HEK293 (cell line): ENCODE data around the gene NFATC2IP.

Experiments
- IKZF3 ChIP-seq: fragments of 450-650 bp; IDR thresholded peaks from 2 replicates; pipeline ENCODE4 v1.5.0; 2018; ENCODE audit warnings: missing biosample characterization, mild to moderate bottlenecking, missing genetic modification characterization, moderate library complexity
- KLF16 ChIP-seq: fragments of 450-650 bp; formaldehyde crosslinking; IDR thresholded peaks from 2 replicates; pipeline ENCODE4 v1.5.1; 2017; ENCODE audit warnings: missing biosample characterization, missing genetic modification characterization
- KLF9 ChIP-seq: fragments of 450-650 bp; formaldehyde crosslinking; IDR thresholded peaks from 2 replicates; pipeline ENCODE4 v1.5.1; 2016; ENCODE audit warnings: missing biosample characterization, missing genetic modification characterization, low read depth
- OSR2 ChIP-seq: fragments of 450-650 bp; formaldehyde crosslinking; IDR thresholded peaks from 2 replicates; pipeline ENCODE4 v1.5.1; 2016; ENCODE audit warnings: missing biosample characterization, missing genetic modification characterization
- SALL2 ChIP-seq: fragments of 450-650 bp; formaldehyde crosslinking; IDR thresholded peaks from 2 replicates; pipeline ENCODE4 v1.5.0; 2017; ENCODE audit warnings: missing biosample characterization, mild to moderate bottlenecking, missing genetic modification characterization, borderline replicate concordance
- YY1 ChIP-seq: fragments of 450-650 bp; formaldehyde crosslinking; IDR thresholded peaks from 2 replicates; pipeline ENCODE4 v1.5.1; 2018; ENCODE audit warnings: missing biosample characterization, missing genetic modification characterization
- ZBTB21 ChIP-seq: fragments of 450-650 bp; formaldehyde crosslinking; IDR thresholded peaks from 2 replicates; pipeline ENCODE4 v1.5.1; 2017; ENCODE audit warnings: missing biosample characterization, missing genetic modification characterization
- ZFP41 ChIP-seq: fragments of 450-650 bp; formaldehyde crosslinking; IDR thresholded peaks from 2 replicates; pipeline ENCODE4 v1.5.1; 2016; ENCODE audit warnings: missing biosample characterization, missing genetic modification characterization, borderline replicate concordance
- ZNF10 ChIP-seq: fragments of 450-650 bp; formaldehyde crosslinking; IDR thresholded peaks from 2 replicates; pipeline ENCODE4 v1.5.1; 2017; ENCODE audit warnings: missing biosample characterization, missing genetic modification characterization
- ZNF140 ChIP-seq: fragments of 450-650 bp; formaldehyde crosslinking; IDR thresholded peaks from 2 replicates; pipeline ENCODE4 v1.5.1; 2016; ENCODE audit warnings: missing biosample characterization, missing genetic modification characterization
- ZNF174 ChIP-seq: fragments of 450-650 bp; formaldehyde crosslinking; IDR thresholded peaks from 2 replicates; pipeline ENCODE4 v1.5.0; 2017; ENCODE audit warnings: missing biosample characterization, mild to moderate bottlenecking, missing genetic modification characterization
- ZNF19 ChIP-seq: fragments of 450-650 bp; formaldehyde crosslinking; IDR thresholded peaks from 2 replicates; pipeline ENCODE4; 2016; ENCODE audit warnings: missing biosample characterization, missing genetic modification characterization, low read depth
- ZNF221 ChIP-seq: fragments of 450-650 bp; formaldehyde crosslinking; IDR thresholded peaks from 2 replicates; pipeline ENCODE4 v1.5.1; 2017; ENCODE audit warnings: missing biosample characterization, missing genetic modification characterization, borderline replicate concordance
- ZNF223 ChIP-seq: fragments of 450-650 bp; formaldehyde crosslinking; IDR thresholded peaks from 2 replicates; pipeline ENCODE4 v1.5.1; 2016; ENCODE audit warnings: missing biosample characterization, missing genetic modification characterization
- ZNF292 ChIP-seq: fragments of 450-650 bp; formaldehyde crosslinking; IDR thresholded peaks from 2 replicates; pipeline ENCODE4 v1.5.1; 2016; ENCODE audit warnings: low read depth, missing biosample characterization, missing genetic modification characterization, borderline replicate concordance
- ZNF302 ChIP-seq: fragments of 450-650 bp; formaldehyde crosslinking; IDR thresholded peaks from 2 replicates; pipeline ENCODE4 v1.5.1; 2016; ENCODE audit warnings: missing biosample characterization, missing genetic modification characterization, low read depth
- ZNF341 ChIP-seq: fragments of 450-650 bp; formaldehyde crosslinking; IDR thresholded peaks from 2 replicates; pipeline ENCODE4; 2016; ENCODE audit warnings: low read depth, missing biosample characterization, missing genetic modification characterization
- ZNF416 ChIP-seq: fragments of 450-650 bp; formaldehyde crosslinking; IDR thresholded peaks from 2 replicates; pipeline ENCODE4 v1.5.1; 2016; ENCODE audit warnings: missing biosample characterization, missing genetic modification characterization
- ZNF426 ChIP-seq: fragments of 450-650 bp; formaldehyde crosslinking; IDR thresholded peaks from 2 replicates; pipeline ENCODE4 v1.5.1; 2017; ENCODE audit warnings: missing biosample characterization, missing genetic modification characterization, mild to moderate bottlenecking, inconsistent platforms, moderate library complexity
- ZNF433 ChIP-seq: fragments of 450-650 bp; formaldehyde crosslinking; IDR thresholded peaks from 2 replicates; pipeline ENCODE4 v1.5.1; 2016; ENCODE audit warnings: missing biosample characterization, missing genetic modification characterization, low read depth
- ZNF521 ChIP-seq: fragments of 450-650 bp; formaldehyde crosslinking; IDR thresholded peaks from 2 replicates; pipeline ENCODE4 v1.5.1; 2017; ENCODE audit warnings: missing biosample characterization, mild to moderate bottlenecking, missing genetic modification characterization
- ZNF544 ChIP-seq: fragments of 450-650 bp; formaldehyde crosslinking; IDR thresholded peaks from 2 replicates; pipeline ENCODE4 v1.5.0; 2017; ENCODE audit warnings: missing biosample characterization, missing genetic modification characterization
- ZNF571 ChIP-seq: fragments of 450-650 bp; formaldehyde crosslinking; IDR thresholded peaks from 2 replicates; pipeline ENCODE4 v1.5.0; 2017; ENCODE audit warnings: missing biosample characterization, missing genetic modification characterization
- ZNF596 ChIP-seq: fragments of 450-650 bp; IDR thresholded peaks from 2 replicates; pipeline ENCODE4 v1.5.0; 2018; ENCODE audit warnings: missing biosample characterization, mild to moderate bottlenecking, missing genetic modification characterization, moderate library complexity
- ZNF621 ChIP-seq: fragments of 450-650 bp; formaldehyde crosslinking; IDR thresholded peaks from 2 replicates; pipeline ENCODE4 v1.5.1; 2017; ENCODE audit warnings: missing biosample characterization, missing genetic modification characterization
- ZNF639 ChIP-seq: fragments of 450-650 bp; formaldehyde crosslinking; IDR thresholded peaks from 2 replicates; pipeline ENCODE4 v1.5.1; 2016; ENCODE audit warnings: missing biosample characterization, missing genetic modification characterization
- ZNF658 ChIP-seq: fragments of 450-650 bp; formaldehyde crosslinking; IDR thresholded peaks from 2 replicates; pipeline ENCODE4; 2016; ENCODE audit warnings: missing biosample characterization, missing genetic modification characterization
- ZNF677 ChIP-seq: fragments of 450-650 bp; IDR thresholded peaks from 2 replicates; pipeline ENCODE4 v1.5.0; 2018; ENCODE audit warnings: missing biosample characterization, mild to moderate bottlenecking, missing genetic modification characterization, moderate library complexity
- ZNF792 ChIP-seq: fragments of 450-650 bp; formaldehyde crosslinking; IDR thresholded peaks from 2 replicates; pipeline ENCODE4 v1.5.1; 2016; ENCODE audit warnings: missing biosample characterization, missing genetic modification characterization
- ZNF830 ChIP-seq: fragments of 450-650 bp; IDR thresholded peaks from 2 replicates; pipeline ENCODE4 v1.5.0; 2018; ENCODE audit warnings: missing biosample characterization, missing genetic modification characterization, low read depth, mild to moderate bottlenecking, moderate library complexity
- ZSCAN30 ChIP-seq: fragments of 450-650 bp; IDR thresholded peaks from 2 replicates; pipeline ENCODE4 v1.5.1; 2018; ENCODE audit warnings: missing biosample characterization, mild to moderate bottlenecking, missing genetic modification characterization, moderate library complexity
- ZSCAN4 ChIP-seq: fragments of 450-650 bp; formaldehyde crosslinking; IDR thresholded peaks from 2 replicates; pipeline ENCODE4 v1.5.1; 2017; ENCODE audit warnings: missing biosample characterization, missing genetic modification characterization
- TF ChIP-seq, protein P1 (sequence below): fragments of 450-650 bp; formaldehyde crosslinking; IDR thresholded peaks from 2 replicates; pipeline ENCODE4 v1.5.1; 2016; ENCODE audit warnings: missing biosample characterization, missing genetic modification characterization, borderline replicate concordance

The NFATC2IP gene

DNA sequence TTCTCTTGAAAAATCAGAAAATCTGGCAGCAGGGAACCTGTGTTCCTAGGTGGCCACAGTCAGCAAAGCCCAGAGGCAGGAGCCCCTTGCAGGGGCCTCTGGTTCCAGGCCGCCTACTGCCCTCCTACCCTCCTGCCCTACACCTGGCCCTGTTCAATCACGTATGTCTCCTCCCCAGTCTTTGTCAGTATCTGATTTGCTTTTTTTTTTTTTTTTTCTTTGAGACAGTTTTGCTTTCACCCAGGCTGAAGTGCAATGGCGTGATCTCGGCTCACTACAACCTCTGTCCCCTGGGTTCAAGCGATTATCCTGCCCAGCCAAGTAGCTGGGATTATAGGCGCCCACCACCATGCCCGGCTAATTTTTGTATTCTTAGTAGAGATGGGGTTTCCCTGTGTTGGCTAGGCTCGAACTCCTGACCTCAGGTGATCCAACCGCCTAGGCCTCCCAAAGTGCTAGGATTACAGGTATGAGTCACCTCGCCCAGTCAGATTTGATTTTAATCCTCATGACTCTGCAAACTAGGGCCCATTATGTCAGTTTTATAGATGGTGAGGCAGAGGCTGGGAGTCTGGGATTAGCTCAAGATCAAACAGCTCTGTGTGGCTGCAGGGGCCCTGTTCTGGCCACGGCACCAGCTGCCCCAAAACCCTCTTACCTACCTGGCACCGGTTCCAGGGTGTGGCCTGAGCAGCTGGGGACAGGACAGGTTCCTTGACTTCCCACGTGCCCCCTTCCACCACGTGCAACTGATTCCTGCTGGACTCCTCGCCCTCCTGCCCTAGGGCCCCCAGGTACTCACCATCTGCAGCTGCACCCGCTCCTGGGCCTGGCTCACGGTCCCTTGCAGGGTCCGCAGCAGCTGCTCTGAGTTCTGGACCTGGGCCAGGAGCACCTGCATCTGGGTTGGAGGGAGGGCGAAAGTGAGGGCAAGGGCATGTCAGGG lies 40.4 kb upstream of the NFATC2IP start (continued):
- TF ChIP-seq ZNF596 (no peak), KLF16 (tag by site-specific recombination) (no peak), ZNF426 (no peak), ZSCAN30 (no peak), ZNF521 (tag by site-specific recombination) (no peak), ZNF10 (tag by site-specific recombination) (no peak), ZNF544 (tag by site-specific recombination) (no peak), ZNF292 (tag by site-specific recombination) (no peak), ZSCAN4 (no peak), ZNF221 (no peak), ZFP41 (no peak), ZNF571 (tag by site-specific recombination) (no peak), ZBTB21 (tag by site-specific recombination) (no peak), OSR2 (tag by site-specific recombination) (no peak), ZNF677 (tag by site-specific recombination) (no peak), ZNF341 (tag by site-specific recombination) (no peak), ZNF621 (tag by site-specific recombination) (no peak), ZNF658 (tag by site-specific recombination) (no peak), ZNF19 (no peak), YY1 (tag by site-specific recombination) (no peak), ZNF433 (no peak), SALL2 (no peak), ZNF223 (tag by site-specific recombination) (no peak), KLF9 (tag by site-specific recombination) (no peak), ZNF639 (tag by site-specific recombination) (no peak), ZNF174 (tag by site-specific recombination) (no peak), ZNF830 (tag by site-specific recombination) (no peak), ZNF416 (no peak), ZNF140 (no peak), ZNF302 (tag by site-specific recombination) (no peak), ZNF792 (no peak), IKZF3 (tag by site-specific recombination) (no peak)
- TF ChIP-seq, protein P1, sequence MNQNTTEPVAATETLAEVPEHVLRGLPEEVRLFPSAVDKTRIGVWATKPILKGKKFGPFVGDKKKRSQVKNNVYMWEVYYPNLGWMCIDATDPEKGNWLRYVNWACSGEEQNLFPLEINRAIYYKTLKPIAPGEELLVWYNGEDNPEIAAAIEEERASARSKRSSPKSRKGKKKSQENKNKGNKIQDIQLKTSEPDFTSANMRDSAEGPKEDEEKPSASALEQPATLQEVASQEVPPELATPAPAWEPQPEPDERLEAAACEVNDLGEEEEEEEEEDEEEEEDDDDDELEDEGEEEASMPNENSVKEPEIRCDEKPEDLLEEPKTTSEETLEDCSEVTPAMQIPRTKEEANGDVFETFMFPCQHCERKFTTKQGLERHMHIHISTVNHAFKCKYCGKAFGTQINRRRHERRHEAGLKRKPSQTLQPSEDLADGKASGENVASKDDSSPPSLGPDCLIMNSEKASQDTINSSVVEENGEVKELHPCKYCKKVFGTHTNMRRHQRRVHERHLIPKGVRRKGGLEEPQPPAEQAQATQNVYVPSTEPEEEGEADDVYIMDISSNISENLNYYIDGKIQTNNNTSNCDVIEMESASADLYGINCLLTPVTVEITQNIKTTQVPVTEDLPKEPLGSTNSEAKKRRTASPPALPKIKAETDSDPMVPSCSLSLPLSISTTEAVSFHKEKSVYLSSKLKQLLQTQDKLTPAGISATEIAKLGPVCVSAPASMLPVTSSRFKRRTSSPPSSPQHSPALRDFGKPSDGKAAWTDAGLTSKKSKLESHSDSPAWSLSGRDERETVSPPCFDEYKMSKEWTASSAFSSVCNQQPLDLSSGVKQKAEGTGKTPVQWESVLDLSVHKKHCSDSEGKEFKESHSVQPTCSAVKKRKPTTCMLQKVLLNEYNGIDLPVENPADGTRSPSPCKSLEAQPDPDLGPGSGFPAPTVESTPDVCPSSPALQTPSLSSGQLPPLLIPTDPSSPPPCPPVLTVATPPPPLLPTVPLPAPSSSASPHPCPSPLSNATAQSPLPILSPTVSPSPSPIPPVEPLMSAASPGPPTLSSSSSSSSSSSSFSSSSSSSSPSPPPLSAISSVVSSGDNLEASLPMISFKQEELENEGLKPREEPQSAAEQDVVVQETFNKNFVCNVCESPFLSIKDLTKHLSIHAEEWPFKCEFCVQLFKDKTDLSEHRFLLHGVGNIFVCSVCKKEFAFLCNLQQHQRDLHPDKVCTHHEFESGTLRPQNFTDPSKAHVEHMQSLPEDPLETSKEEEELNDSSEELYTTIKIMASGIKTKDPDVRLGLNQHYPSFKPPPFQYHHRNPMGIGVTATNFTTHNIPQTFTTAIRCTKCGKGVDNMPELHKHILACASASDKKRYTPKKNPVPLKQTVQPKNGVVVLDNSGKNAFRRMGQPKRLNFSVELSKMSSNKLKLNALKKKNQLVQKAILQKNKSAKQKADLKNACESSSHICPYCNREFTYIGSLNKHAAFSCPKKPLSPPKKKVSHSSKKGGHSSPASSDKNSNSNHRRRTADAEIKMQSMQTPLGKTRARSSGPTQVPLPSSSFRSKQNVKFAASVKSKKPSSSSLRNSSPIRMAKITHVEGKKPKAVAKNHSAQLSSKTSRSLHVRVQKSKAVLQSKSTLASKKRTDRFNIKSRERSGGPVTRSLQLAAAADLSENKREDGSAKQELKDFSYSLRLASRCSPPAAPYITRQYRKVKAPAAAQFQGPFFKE (tag by site-specific recombination) = no peak
